ENCODE results near the gene DHRS7. TPM values are rescaled to one million over a fixed set of nuclear protein-coding genes. Genes with fewer than 3 reads are reported as not detected.
"Not testable (repeated sequence)": the region's sequence is repeated elsewhere in the genome, so short reads cannot be mapped to it uniquely, and the experiment has no call there.

DHRS7 gene
- total RNA-seq, 1 donor, result 52.5 TPM

GRCh38 chr14:60102389-60102788 is 62.8 kb downstream of the DHRS7 start:
- Histone ChIP-seq H3K4me1 (ENCODE audit: insufficient read depth, low read length) (peaks cover 23% of the 10 kb centered on the region), H3K4me3 (ENCODE audit: insufficient read depth, low read length) (no peak overlapping the region), H3K27ac (ENCODE audit: low read depth, low read length) (peak overlapping the region; percentile 71), H3K9me3 (ENCODE audit: low read depth, low read length) (no peaks in the 10 kb centered on the region), H3K79me2 (ENCODE audit: insufficient read depth, low read length) (peaks cover 95% of the 10 kb centered on the region), H2AFZ (ENCODE audit: low read length) (no peak overlapping the region), H3K36me3 (ENCODE audit: insufficient read depth, low read length) (peaks cover 4% of the 10 kb centered on the region), H4K20me1 (ENCODE audit: insufficient read depth, low read length) (peaks cover 9% of the 10 kb centered on the region), H3K4me2 (ENCODE audit: insufficient read depth, low read length) (peak overlapping the region; percentile 42), H3K27me3 (ENCODE audit: insufficient read depth, low read length) (no peaks in the 10 kb centered on the region)
- no peak for TF ChIP-seq CTCF (IDR thresholded peaks at IDR 0.05; ENCODE audit: extremely low read depth, low read depth, low read length)
- peak; percentile 36 for DNase-seq (ENCODE audit: insufficient read length, low spot score, missing footprints)

- Histone ChIP-seq H3K36me3 (ENCODE audit: insufficient read depth, low read length) (peaks cover 7% of the 10 kb centered on the region), H3K79me2 (ENCODE audit: insufficient read depth, low read length) (peaks cover 96% of the 10 kb centered on the region), H3K4me2 (ENCODE audit: insufficient read depth, low read length) (peak overlapping the region; percentile 42), H3K4me3 (ENCODE audit: insufficient read depth, low read length) (no peak overlapping the region), H3K27ac (ENCODE audit: low read depth, low read length) (peak overlapping the region; percentile 71), H3K9me3 (ENCODE audit: low read depth, low read length) (no peaks in the 10 kb centered on the region), H2AFZ (ENCODE audit: low read length) (no peak overlapping the region), H4K20me1 (ENCODE audit: insufficient read depth, low read length) (peaks cover 9% of the 10 kb centered on the region), H3K27me3 (ENCODE audit: insufficient read depth, low read length) (no peaks in the 10 kb centered on the region), H3K4me1 (ENCODE audit: insufficient read depth, low read length) (peaks cover 23% of the 10 kb centered on the region)
- DNase-seq (ENCODE audit: insufficient read length, low spot score, missing footprints), result no peak
- TF ChIP-seq CTCF (IDR thresholded peaks at IDR 0.05; ENCODE audit: extremely low read depth, low read depth, low read length), result no peak
These were observed 63.4 kb downstream of the DHRS7 start for GRCh38 chr14:60101786-60102185.

GRCh38 chr14:60099855-60100254 is 65.3 kb downstream of the DHRS7 start:
- not testable (repeated sequence) for DNase-seq (ENCODE audit: insufficient read length, low spot score, missing footprints)
- peaks cover 30% of the 10 kb centered on the region for H3K4me1 ChIP-seq (ENCODE audit: insufficient read depth, low read length)

GRCh38 chr14:60097974-60098373 is 67.2 kb downstream of the DHRS7 start:
- no peak for DNase-seq (ENCODE audit: insufficient read length, low spot score, missing footprints)
- H2AFZ ChIP-seq (ENCODE audit: low read length), result no peak overlapping the region
- no peak overlapping the region for H3K27ac ChIP-seq (ENCODE audit: low read depth, low read length)
- H3K4me1 ChIP-seq (ENCODE audit: insufficient read depth, low read length), result peaks cover 46% of the 10 kb centered on the region
- peaks cover 7% of the 10 kb centered on the region for H3K36me3 ChIP-seq (ENCODE audit: insufficient read depth, low read length)
- H3K4me2 ChIP-seq (ENCODE audit: insufficient read depth, low read length), result no peak overlapping the region
- no peaks in the 10 kb centered on the region for H3K9me3 ChIP-seq (ENCODE audit: low read depth, low read length)
- no peaks in the 10 kb centered on the region for H3K27me3 ChIP-seq (ENCODE audit: insufficient read depth, low read length)
- TF ChIP-seq CTCF (IDR thresholded peaks at IDR 0.05; ENCODE audit: extremely low read depth, low read depth, low read length), result no peak
- H4K20me1 ChIP-seq (ENCODE audit: insufficient read depth, low read length), result peaks cover 13% of the 10 kb centered on the region
- H3K4me3 ChIP-seq (ENCODE audit: insufficient read depth, low read length), result no peak overlapping the region
- H3K79me2 ChIP-seq (ENCODE audit: insufficient read depth, low read length), result peaks cover 97% of the 10 kb centered on the region

More at GRCh38 chr14:60099855-60100254, 65.3 kb downstream of the DHRS7 start:
- not testable (repeated sequence) for H2AFZ ChIP-seq (ENCODE audit: low read length); H3K9me3 ChIP-seq (ENCODE audit: low read depth, low read length); H3K4me2 ChIP-seq (ENCODE audit: insufficient read depth, low read length); H3K27me3 ChIP-seq (ENCODE audit: insufficient read depth, low read length); H3K36me3 ChIP-seq (ENCODE audit: insufficient read depth, low read length); H3K4me3 ChIP-seq (ENCODE audit: insufficient read depth, low read length); H3K27ac ChIP-seq (ENCODE audit: low read depth, low read length)
- Histone ChIP-seq H4K20me1 (ENCODE audit: insufficient read depth, low read length) (peaks cover 13% of the 10 kb centered on the region), H3K79me2 (ENCODE audit: insufficient read depth, low read length) (peaks cover 96% of the 10 kb centered on the region)

Measured in osteoblast (primary cell).